Right ventricle myocardium inferior (tissue), 1 donor: Measurements from ENCODE around the gene LHX2. TPM values are rescaled to one million over a fixed set of nuclear protein-coding genes. Genes with fewer than 3 reads are reported as not detected.

Experiments
- ATAC-seq: fragments of 200-7000 bp; cut with Tn5 transposase; one replicate; pipeline ENCODE4 v1.9.1; 2020; ENCODE audit warnings: mild to moderate bottlenecking, moderate library complexity
- DNase-seq: peaks from one replicate; pipeline ENCODE4 v3.0.0; 2021; ENCODE audit errors: missing footprints
- intact Hi-C: fragments of 100-400 bp; cut with DNase I; formaldehyde crosslinking; loops from one replicate; pipeline ENCODE4 v1.11.0; 2022
- total RNA-seq: library from RNA; stranded (reverse); fragmentation: NEBNext Ultra II Directional; extraction: Animal tissue kit (Norgen Biotek cat#: 25700); gene quantifications from one replicate; pipeline ENCODE4 v1.2.1, GENCODE V29; 2021
- donor health status: DM: no; HTN: yes; CAD: no; lungs with severe emphysema.

LHX2 gene
- total RNA-seq, 1 donor from 2014 or later, result not detected

DNA sequence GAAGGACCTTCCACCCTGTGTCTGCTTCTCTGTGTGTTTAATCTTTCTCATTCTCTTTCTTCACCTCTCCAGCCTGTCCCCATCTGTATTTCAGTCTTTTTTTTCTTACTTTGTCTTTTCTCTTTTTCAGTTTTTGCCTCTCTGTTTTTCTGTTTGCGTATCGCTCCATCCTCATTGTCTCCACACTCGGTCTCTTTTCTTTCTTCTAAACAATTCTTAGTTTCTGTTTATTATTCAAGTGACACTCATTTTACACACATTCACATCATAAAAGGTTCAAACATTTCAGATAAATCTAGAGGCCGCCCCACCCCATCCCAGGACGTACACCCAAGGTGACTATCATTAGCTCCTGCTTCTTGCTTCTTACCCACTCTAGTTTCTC, 9.8 kb downstream of the LHX2 start:
- DNase-seq, result no peak
- intact Hi-C loops, result no loop called here
- no peak for ATAC-seq

DNA sequence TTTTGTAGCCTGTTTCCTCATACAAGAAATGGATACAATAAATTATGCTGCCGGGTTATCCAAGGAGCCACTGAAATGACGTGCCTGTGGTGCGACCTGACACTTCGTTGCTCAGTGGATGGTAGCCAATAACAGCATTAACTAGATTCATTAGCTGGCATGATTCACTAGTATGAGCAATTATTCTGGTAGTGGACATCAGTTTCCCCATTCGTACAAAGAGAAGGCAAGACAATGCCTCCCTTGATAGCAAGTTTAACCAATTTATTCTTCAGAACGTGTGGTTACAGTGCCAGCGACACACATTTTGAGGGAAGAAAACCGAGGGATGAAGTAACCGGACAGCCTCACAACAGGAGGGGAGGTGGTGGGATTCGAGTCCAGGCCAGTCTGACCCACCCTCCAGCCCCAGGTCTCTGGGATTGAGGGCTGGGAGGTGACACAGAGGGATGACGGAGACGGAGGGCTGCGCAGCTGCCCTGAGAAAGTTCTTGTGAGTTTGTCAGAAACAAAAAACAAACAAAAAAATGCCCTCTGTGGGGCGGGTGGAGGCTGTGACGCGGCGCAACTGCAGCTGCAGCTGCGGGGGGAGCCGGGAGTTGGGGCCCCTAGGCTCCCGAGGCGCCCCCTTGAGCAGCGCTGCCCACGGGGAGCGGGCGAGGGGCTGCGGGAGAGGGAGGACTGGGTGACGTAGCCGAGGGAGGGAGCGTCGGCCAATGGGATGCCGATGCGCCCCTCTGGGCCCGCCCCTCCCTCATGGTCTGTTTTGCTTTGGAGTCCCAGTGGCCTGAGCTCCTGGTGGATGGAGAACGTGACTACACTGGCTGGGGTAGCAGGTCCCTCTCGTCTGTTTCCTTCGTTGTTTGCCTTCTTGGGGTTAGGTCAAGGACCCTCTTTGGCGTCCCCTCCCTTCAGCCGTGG, 10.9 kb downstream of the LHX2 start:
- ATAC-seq, result no peak
- DNase-seq, result no peak
- intact Hi-C loops, result no loop called here

- intact Hi-C loops, result no loop called here
- no peak for ATAC-seq
- no peak for DNase-seq
Measured at GRCh38 chr9:124024107-124024506, 12.5 kb downstream of the LHX2 start.

GRCh38 chr9:124029617-124030016, 18.0 kb downstream of the LHX2 start:
- ATAC-seq, result no peak
- DNase-seq, result no peak
- intact Hi-C loops, result no loop called here

DNA sequence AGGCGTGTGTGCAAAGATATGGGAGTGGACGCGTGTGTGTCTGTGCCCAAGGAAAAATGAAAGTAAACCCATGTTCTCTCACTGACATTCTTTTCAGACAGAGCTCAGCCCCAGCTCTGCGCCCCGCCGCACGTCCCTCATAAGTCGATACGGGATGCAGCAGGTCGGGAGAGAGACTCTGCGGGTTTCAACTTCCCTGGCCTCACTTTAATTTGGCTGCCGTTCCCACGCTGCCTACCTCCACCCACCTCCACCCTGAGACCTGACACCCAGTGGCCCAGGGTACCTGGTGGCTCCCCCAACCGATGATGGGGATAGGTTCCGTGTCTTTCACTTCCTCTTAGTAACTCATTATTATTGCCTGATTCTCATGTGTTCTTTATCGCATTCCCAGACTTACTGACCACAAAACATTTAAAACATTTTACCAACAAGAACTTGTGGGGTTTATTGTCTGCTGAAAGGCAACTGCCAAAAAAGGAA, 19.4 kb downstream of the LHX2 start:
- DNase-seq (no peak), ATAC-seq (no peak)
- intact Hi-C loops, result no loop called here

DNA sequence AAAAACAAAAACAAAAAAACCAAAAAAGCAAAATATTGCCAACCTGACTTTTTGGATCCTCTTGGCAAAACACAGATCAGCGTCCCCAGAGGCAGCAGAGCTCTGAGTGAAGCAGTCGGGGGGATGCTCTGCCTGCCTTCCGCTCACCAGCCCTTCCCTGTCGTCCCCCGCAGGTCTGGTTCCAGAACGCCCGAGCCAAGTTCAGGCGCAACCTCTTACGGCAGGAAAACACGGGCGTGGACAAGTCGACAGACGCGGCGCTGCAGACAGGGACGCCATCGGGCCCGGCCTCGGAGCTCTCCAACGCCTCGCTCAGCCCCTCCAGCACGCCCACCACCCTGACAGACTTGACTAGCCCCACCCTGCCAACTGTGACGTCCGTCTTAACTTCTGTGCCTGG, 20.7 kb downstream of the LHX2 start:
- no peak for ATAC-seq
- intact Hi-C loops, result no loop called here

DNA sequence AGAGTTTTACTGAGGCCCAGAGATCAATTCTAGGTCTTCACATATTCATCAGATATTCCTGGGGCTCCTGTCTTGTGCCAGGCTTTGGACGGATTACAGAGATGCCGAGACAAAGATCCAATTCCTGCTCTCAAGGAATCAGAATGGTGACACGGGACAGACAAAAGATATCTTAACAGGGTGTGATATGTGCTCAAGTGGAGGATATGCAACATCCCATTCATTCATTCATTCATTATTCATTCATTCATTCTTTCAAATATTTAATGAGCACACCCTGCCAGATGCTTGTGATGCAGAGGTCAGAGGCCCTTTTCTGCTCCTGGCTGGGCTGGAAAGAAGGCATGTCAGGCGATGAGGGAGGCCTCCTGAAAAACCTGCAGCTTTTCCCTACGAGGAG, 21.8 kb downstream of the LHX2 start:
- no peak for DNase-seq
- ATAC-seq, result no peak
- intact Hi-C loops, result no loop called here

More for the DNA sequence above, 20.7 kb downstream of the LHX2 start:
- peak; percentile 43 for DNase-seq

DNA sequence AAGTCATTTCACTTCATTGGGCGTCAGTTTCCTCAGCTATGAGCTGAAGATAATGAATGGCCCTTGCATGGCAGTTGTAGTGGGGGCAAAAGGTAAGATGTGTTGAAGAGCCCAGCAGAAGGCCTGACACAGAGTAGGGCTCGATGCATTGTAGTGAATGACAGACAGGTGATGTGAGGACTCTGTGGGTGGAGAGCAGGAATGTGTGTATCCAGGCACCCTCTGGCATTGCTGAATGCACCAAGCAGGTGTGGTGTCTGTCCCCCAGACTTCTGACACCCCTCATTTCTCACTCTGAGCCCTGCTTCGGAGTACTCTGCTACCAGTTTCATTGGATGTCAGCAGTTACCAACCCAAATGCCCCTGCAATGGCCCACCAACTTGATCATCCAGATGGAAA, 22.4 kb downstream of the LHX2 start:
- DNase-seq, result no peak
- intact Hi-C loops, result no loop called here
- no peak for ATAC-seq

GRCh38 chr9:124035001-124035650, 23.6 kb downstream of the LHX2 start:
- ATAC-seq, result no peak
- intact Hi-C loops, result loop anchor here (5.0 kb wide), 1 partner anchor 633 kb away; no protein-coding TSS in a partner anchor
- peak; percentile 56 for DNase-seq

GRCh38 chr9:124036578-124036977, 25.0 kb downstream of the LHX2 start:
- intact Hi-C loops, result loop anchor here (5.0 kb wide), 1 partner anchor 634 kb away; no protein-coding TSS in a partner anchor
- ATAC-seq, result no peak
- no peak for DNase-seq

GRCh38 chr9:124037790-124038189, 26.2 kb downstream of the LHX2 start:
- intact Hi-C loops, result loop anchor here (5.0 kb wide), 1 partner anchor 635 kb away; no protein-coding TSS in a partner anchor
- no peak for ATAC-seq

GRCh38 chr9:124038239-124038638, 26.7 kb downstream of the LHX2 start:
- DNase-seq, result peak; percentile 60
- intact Hi-C loops, result loop anchor here (5.0 kb wide), 1 partner anchor 636 kb away; no protein-coding TSS in a partner anchor
- ATAC-seq, result no peak

More at GRCh38 chr9:124037790-124038189, 26.2 kb downstream of the LHX2 start:
- peak; percentile 39 for DNase-seq

DNA sequence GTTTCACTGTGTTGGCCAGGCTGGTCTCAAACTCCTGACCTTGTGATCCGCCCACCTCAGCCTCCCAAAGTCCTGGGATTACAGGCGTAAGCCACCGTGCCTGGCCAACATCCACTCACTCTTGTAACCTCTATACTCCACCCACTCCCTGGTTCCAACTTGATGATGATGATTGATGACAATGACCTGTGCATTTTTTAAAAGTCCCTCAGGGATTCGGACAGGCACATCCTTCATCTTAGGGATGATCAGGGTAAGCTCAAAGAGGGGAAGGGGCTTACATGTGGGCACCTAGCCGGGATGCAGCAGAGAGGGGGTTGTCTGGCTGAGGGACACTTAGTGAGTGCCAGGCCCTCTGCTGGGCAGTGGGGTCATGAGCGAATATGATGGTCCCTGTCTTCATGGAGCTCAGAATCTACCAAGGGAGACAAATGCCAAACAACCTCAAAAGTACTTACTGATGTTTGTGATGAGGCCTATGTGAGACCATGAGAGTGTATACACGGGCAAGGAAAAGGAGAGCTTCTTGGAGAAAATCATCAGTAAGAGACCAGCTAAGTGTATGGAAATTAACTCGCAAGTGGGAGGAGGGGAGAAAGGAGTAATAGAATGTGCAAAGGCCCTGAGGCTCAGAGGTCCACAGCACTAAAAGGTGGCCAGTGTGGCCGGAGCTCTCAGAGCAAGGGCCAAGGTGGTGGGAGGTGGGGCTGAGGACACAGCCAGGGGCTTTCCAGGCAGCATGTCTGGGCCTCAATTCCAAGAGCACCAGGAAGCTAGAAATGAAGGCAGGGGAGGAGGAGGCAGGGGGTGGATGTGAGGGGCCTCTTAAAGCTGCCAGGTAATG, 27.4 kb downstream of the LHX2 start:
- ATAC-seq (no peak), DNase-seq (no peak)
- intact Hi-C loops, result loop anchor here (5.0 kb wide), 1 partner anchor 637 kb away; no protein-coding TSS in a partner anchor

DNA sequence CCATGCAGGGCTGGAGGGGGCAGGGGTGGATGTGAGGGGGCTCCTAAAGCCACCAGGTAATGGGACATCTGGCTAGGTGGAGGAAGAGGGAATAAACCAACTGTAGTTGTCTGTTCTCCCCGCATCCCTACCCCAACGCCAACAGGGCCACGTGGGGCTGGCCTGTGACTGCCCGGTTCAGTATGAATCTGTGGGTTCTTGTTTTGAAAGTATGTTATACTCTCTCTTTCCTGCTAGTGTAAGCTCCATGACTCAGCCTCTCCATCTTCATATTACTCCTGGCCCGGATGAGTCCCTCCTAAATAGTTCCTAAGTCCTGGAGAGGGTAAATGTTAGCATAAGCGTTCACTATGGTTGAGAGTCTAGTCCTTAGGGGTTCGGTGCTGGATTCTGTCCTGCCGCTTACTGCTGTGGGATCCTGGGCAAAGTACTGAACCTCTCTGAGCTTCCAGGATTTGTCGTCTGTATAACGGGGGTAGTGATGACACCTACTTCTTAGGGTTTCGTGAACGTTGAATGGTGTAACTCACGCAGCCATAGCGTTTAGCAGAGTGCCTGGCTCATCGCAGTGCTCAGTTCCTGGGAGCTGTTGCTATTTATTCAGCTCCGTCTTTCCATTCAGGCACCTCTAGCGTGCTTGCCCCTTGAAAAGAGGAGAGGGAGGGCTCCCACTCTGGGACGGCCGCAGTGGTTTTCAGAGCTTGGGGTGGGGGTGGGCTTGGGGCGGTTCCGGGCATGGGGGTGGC, 28.8 kb downstream of the LHX2 start:
- ATAC-seq (no peak), DNase-seq (no peak)
- intact Hi-C loops, result loop anchor here (2.0 to 5.0 kb wide), 2 partner anchors 318 to 496 kb away; no protein-coding TSS in a partner anchor

DNA sequence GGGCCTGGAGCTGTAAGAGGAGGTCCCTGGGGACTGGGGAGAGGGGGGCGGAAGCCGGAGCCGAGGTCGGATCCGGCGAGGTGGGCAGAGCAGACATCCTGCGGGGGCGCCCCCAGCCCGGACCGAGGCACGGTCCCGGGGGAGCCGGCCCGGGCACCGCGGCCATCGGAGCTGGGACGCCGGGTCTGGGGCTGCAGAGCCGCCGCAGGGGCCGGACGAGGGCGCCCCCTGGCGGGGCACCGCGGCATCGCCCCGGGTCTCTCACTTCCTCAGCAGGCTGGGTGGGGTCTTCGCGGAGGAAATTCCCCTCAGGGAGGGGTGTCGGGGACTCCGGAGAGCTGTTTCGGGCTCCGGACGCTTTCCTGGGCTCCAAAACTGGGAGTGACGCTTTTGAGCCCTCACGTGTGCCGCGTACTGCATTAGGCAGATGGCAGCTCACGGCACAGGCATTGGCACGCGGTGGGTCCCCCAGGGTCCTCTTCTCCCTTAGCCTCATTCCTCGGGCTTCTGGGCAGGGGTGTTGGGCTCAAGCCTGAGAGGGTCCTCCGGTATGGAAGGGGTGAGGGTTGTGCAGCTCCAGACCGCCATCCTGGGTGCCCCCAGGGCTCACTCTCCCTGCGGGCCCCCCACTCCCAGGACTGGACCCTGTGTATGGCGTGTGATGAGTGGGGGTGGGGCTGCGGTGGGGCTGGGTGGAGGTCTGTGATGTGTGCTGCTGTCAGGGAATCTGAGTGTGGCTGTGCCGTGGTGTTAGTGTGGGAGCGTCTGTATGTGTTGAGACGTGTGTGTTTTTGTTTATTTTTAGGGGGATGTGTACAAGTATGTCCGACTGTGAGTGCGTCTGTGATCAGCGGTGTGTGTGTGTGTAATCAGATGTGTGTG, 29.6 kb downstream of the LHX2 start:
- ATAC-seq (peak; percentile 41), DNase-seq (no peak)
- intact Hi-C loops, result loop anchor here (2.0 to 5.0 kb wide), 2 partner anchors 319 to 496 kb away; no protein-coding TSS in a partner anchor

DNA sequence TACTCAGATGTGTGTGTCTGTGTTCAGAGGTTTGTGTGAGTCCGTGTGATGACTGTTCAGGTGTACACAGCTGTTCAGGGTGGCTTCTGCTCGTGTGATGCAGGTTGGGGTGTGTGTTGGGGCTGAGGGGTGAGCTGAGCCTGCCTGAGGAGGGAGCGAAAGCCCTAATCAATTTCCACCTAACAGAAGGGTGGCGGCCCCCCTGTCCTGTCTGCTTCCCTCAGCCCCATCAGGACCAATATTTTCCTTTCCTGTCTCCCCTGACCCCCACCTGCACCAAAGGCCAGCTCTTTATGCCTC, 30.2 kb downstream of the LHX2 start:
- intact Hi-C loops, result loop anchor here (2.0 to 5.0 kb wide), 2 partner anchors 319 to 497 kb away; no protein-coding TSS in a partner anchor
- DNase-seq (no peak), ATAC-seq (no peak)

DNA sequence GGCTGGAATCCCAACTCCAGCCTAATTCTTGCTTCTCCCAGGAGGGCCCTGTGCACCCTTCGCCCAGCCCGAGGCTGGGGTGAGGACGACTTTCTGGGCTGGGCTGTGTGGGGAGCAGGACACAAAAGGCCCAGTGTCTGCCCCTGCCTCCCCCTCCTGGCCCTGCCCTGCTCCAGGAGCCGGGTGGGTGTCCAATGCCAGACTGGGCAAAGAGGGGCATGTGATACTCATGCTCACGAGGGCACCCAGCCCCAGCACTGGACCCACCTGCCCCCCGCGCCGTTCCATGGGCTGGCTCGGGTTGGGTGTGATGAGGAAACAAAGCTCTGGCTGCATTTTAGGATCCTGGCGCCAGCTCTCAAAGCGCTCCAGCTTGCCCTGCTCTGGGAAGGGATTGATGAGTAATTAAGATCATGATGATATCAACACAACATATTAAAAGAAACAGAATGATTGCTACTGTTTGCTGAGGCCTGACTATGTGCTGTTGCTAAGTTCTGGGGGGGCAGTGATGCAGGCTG, 30.7 kb downstream of the LHX2 start:
- no peak for ATAC-seq
- no peak for DNase-seq
- intact Hi-C loops, result loop anchor here (5.0 kb wide), 1 partner anchor 320 kb away; no protein-coding TSS in a partner anchor
